Common myeloid progenitor, CD34-positive (primary cell): ENCODE data around the gene RSPH10B2.
"Not testable (repeated sequence)": the region's sequence is repeated elsewhere in the genome, so short reads cannot be mapped to it uniquely, and the experiment has no call there.

Experiments used
- CTCF ChIA-PET: fragments of 350-600 bp; sonication (Branson Sonifier 250); formaldehyde crosslinking; loops from one replicate; lab custom pipeline; 2021; ENCODE audit warnings: antibody characterized with exemption; lab: Charles Lee
- POLR2A ChIA-PET: fragments of 350-600 bp; sonication (Branson Sonifier 250); formaldehyde crosslinking; loops from one replicate; lab custom pipeline; 2021; ENCODE audit warnings: antibody characterized with exemption; lab: Charles Lee
- DNase-seq, 3 donors: peaks; one replicate each; pipeline versions ENCODE4 v3.0.0 to v3.0.0-alpha.2; 2013
- H3K27ac ChIP-seq, 2 experiments: 1 replicate in 1 of 2; 2 replicates in 1 of 2; pipeline ENCODE4 v1.7.0; 2013; ENCODE audit warnings: inconsistent platforms in 2 of 2, low read length in 2 of 2, mild to moderate bottlenecking in 2 of 2, low read depth in 1 of 2, moderate library complexity in 1 of 2; ENCODE audit not compliant: severe bottlenecking in 2 of 2, insufficient read depth in 1 of 2, poor library complexity in 1 of 2
- H3K27me3 ChIP-seq, 5 experiments: replicated peaks in 2 of 5; 1 replicate in 3 of 5; 2 replicates in 2 of 5; pipeline versions ENCODE4 v1.6.1 to v1.7.0; 2013; ENCODE audit warnings: low read length in 4 of 5, mild to moderate bottlenecking in 2 of 5, moderate library complexity in 2 of 5, inconsistent platforms in 1 of 5; ENCODE audit not compliant: insufficient read depth in 5 of 5, control insufficient read depth in 4 of 5
- H3K36me3 ChIP-seq, 4 experiments: 1 replicate in 2 of 4; 2 replicates in 2 of 4; pipeline versions ENCODE4 v1.6.1 to v1.7.0; 2013; ENCODE audit warnings: low read length in 3 of 4, control low read depth in 1 of 4, mild to moderate bottlenecking in 1 of 4; ENCODE audit not compliant: control insufficient read depth in 4 of 4, insufficient read depth in 4 of 4
- H3K4me1 ChIP-seq, 4 experiments: 1 replicate in 3 of 4; 2 replicates in 1 of 4; pipeline versions ENCODE4 v1.6.1 to v1.7.1; 2013; ENCODE audit warnings: low read length in 3 of 4, mild to moderate bottlenecking in 3 of 4, control low read depth in 1 of 4, inconsistent platforms in 1 of 4, moderate library complexity in 1 of 4; ENCODE audit not compliant: control insufficient read depth in 4 of 4, insufficient read depth in 4 of 4; ENCODE audit errors: control extremely low read depth in 1 of 4
- H3K4me3 ChIP-seq, 7 experiments: 1 replicate in 4 of 7; 2 replicates in 3 of 7; pipeline versions ENCODE4 v1.5.1 to v1.7.0; 2013; ENCODE audit warnings: mild to moderate bottlenecking in 7 of 7, low read length in 6 of 7, moderate library complexity in 6 of 7, inconsistent platforms in 2 of 7, low read depth in 2 of 7, control low read depth in 1 of 7; ENCODE audit not compliant: insufficient read depth in 4 of 7, control insufficient read depth in 1 of 7; ENCODE audit errors: extremely low read depth in 1 of 7
- H3K9me3 ChIP-seq, 5 experiments: 1 replicate in 4 of 5; 2 replicates in 1 of 5; pipeline versions ENCODE4 v1.6.1 to v1.7.1; 2013; ENCODE audit warnings: low read length in 4 of 5, mild to moderate bottlenecking in 2 of 5, inconsistent platforms in 1 of 5, low read depth in 1 of 5, moderate library complexity in 1 of 5; ENCODE audit not compliant: control insufficient read depth in 4 of 5, insufficient read depth in 2 of 5; ENCODE audit errors: control extremely low read depth in 1 of 5
- whole genome bisulfite sequencing: methylation state at CpG from one replicate; pipeline ENCODE4 v1.1.5; 2013; ENCODE audit not compliant: insufficient coverage; 5-methylcytosine and 5-hydroxymethylcytosine counted together

Gene RSPH10B2

GRCh38 chr7:6715898-6716297, 38.0 kb upstream of the RSPH10B2 start:
- DNase-seq, H3K9me3 ChIP-seq, POLR2A ChIA-PET, H3K4me1 ChIP-seq, H3K27ac ChIP-seq, CTCF ChIA-PET, H3K27me3 ChIP-seq, H3K36me3 ChIP-seq, H3K4me3 ChIP-seq: not testable (repeated sequence)
- 95% methylated on average over 6 of the region's 9 CpGs for WGBS

DNA sequence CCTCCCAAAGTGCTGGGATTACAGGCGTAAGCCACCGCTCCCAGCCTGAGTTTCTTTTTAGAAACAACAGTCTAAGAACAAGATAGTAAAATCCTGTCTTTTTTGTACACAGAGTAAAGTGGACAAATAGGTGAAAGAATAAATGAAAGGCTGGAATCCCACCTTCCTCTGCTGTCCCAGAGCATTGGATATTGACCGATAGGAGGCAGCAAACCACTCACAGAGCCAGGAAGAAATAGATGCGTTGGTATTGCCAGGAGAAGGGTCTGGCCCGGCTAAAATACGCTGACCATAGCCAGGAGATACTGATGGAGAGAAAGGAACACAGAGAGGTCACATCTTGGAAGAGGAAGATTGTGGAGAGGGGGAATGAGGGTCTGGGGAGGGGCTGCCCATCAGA, 35.8 kb upstream of the RSPH10B2 start:
- no peaks in the 10 kb centered on the region for H3K9me3 ChIP-seq
- H3K27ac ChIP-seq = no peak overlapping the region
- DNase-seq = no peak
- H3K27me3 ChIP-seq = no peaks in the 10 kb centered on the region
- CTCF ChIA-PET = interaction anchor here (1.6 kb wide), 1 partner anchor 17 kb away, joined by 4 read pairs; no protein-coding TSS in a partner anchor
- H3K4me3 ChIP-seq = no peak overlapping the region
- no peaks in the 10 kb centered on the region for H3K36me3 ChIP-seq
- POLR2A ChIA-PET = no interaction called here
- no peaks in the 10 kb centered on the region for H3K4me1 ChIP-seq
- WGBS = 62% methylated on average over 6 of the region's 6 CpGs

DNA sequence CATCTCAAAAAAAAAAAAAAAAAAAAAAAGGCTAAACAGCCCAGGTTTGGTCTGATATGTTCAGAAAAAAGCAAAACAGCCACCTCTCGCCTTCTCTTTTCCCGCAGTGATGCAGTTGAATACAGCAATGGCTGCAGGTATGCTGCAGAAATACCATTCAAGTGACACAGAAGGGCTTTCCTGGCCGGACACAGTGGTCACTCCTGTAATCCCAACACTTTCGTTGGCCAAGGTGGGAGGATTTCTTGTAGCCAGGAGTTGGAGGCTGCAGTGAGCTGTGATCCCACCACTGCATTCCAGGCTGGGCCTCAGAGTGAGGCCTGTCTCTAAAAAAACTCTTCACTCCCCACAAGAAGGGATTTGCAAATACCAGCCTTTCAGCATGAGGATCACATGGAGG, 29.6 kb upstream of the RSPH10B2 start:
- WGBS = 100% methylated on average over 3 of the region's 4 CpGs
- CTCF ChIA-PET = not testable (repeated sequence)

DNA sequence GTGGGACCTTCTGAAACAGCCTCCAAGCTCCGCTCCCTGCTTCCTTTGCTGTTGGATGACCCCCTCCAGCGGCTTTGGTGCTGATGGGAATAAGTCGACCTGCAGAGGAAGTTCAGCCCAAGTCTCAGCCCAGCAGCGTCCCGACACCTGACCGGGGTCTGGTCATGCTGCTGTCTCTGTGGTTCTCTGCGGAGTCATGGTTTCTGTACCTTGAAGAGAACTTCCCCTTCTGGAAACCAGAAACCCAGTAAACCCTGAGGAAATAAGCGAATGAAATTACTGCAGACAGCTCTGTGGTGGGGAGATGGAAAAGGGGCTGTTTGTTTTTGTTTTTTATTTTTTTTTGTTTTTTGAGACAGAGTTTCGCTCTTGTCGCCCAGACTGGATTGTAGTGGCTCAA, 28.9 kb upstream of the RSPH10B2 start:
- Histone ChIP-seq H3K27me3 (no peaks in the 10 kb centered on the region), H3K4me3 (peak overlapping the region in 1 of 7 experiments; percentile 28), H3K9me3 (no peaks in the 10 kb centered on the region), H3K27ac (no peak overlapping the region), H3K36me3 (no peaks in the 10 kb centered on the region), H3K4me1 (peaks cover 0 to 17% (median 7%) of the 10 kb centered on the region in 4 experiments)
- DNase-seq = peak; percentile 70 to 94 (median 93)
- ChIA-PET POLR2A (interaction anchor here (0.6 kb wide), 1 partner anchor 42 kb away, joined by 3 read pairs; no protein-coding TSS in a partner anchor), CTCF (interaction anchor here (0.6 kb wide), 1 partner anchor 160 kb away, joined by 3 read pairs; no protein-coding TSS in a partner anchor)
- WGBS = 27% methylated on average over 7 of the region's 10 CpGs

More for the DNA sequence above, 29.6 kb upstream of the RSPH10B2 start:
- POLR2A ChIA-PET, DNase-seq, H3K9me3 ChIP-seq, H3K36me3 ChIP-seq, H3K27me3 ChIP-seq, H3K27ac ChIP-seq, H3K4me3 ChIP-seq: not testable (repeated sequence)
- peaks cover 0 to 17% (median 7%) of the 10 kb centered on the region in 4 experiments for H3K4me1 ChIP-seq

GRCh38 chr7:6726341-6726740, 27.6 kb upstream of the RSPH10B2 start:
- H3K36me3 ChIP-seq, POLR2A ChIA-PET, H3K9me3 ChIP-seq, H3K27ac ChIP-seq, DNase-seq, H3K4me3 ChIP-seq, H3K27me3 ChIP-seq: not testable (repeated sequence)
- CTCF ChIA-PET = interaction anchor here (0.6 kb wide), 1 partner anchor 88 kb away, joined by 3 read pairs; no protein-coding TSS in a partner anchor
- peaks cover 0 to 23% (median 12%) of the 10 kb centered on the region in 4 experiments for H3K4me1 ChIP-seq
- 100% methylated on average over 2 of the region's 5 CpGs for WGBS

DNA sequence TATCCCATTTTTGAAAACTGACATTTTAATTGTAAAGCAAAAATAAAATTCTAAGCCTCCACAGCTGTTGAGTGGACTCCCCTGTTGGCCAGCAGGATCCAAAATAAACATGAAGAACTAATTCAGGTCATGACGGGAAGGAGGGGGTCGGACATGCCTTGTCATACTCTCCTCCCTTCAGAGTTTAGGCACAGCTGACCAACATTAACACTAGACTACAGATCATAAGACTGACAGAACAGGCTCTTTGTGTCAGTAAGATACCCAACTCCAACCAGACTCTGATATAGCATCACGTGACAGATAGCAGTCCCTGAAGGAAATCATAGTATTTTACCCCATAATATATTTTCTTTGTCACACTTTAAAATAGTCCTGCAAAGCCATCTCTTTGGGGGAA, 26.2 kb upstream of the RSPH10B2 start:
- Histone ChIP-seq H3K27me3 (no peaks in the 10 kb centered on the region), H3K9me3 (no peaks in the 10 kb centered on the region), H3K27ac (no peak overlapping the region), H3K36me3 (peaks cover 0 to 4% (median 1%) of the 10 kb centered on the region in 4 experiments), H3K4me3 (no peak overlapping the region), H3K4me1 (peaks cover 0 to 23% (median 13%) of the 10 kb centered on the region in 4 experiments)
- WGBS = 100% methylated on average over 1 of the region's 3 CpGs
- CTCF ChIA-PET = interaction anchor here (1.3 kb wide), 1 partner anchor 8 kb away, joined by 3 read pairs; no protein-coding TSS in a partner anchor
- DNase-seq = no peak
- POLR2A ChIA-PET = no interaction called here

GRCh38 chr7:6728893-6729491, 24.9 kb upstream of the RSPH10B2 start:
- WGBS = 66% methylated on average over 16 of the region's 29 CpGs
- CTCF ChIA-PET = interaction anchor here (1.3 kb wide), 1 partner anchor 10 kb away, joined by 3 read pairs; no protein-coding TSS in a partner anchor
- POLR2A ChIA-PET = not testable (repeated sequence)

More at GRCh38 chr7:6728893-6729491, 24.9 kb upstream of the RSPH10B2 start:
- H3K27me3 ChIP-seq, H3K9me3 ChIP-seq, DNase-seq: not testable (repeated sequence)
- H3K27ac ChIP-seq = peak overlapping the region; percentile 77 to 91
- peaks cover 0 to 16% (median 2%) of the 10 kb centered on the region in 4 experiments for H3K36me3 ChIP-seq
- H3K4me1 ChIP-seq = peaks cover 0 to 23% (median 13%) of the 10 kb centered on the region in 4 experiments
- H3K4me3 ChIP-seq = peak overlapping the region; percentile 66 to 91 (median 82)
